K562 (cell line): ENCODE measurements around the gene SLC25A10. TPM values are rescaled to one million over a fixed set of nuclear protein-coding genes. Genes with fewer than 3 reads are reported as not detected.

Experiments used
- ATAC-seq: fragments of 200-7000 bp; cut with Tn5 transposase; 3 replicates; pipeline ENCODE4 v1.9.1; 2020; ENCODE audit warnings: moderate library complexity
- BruUV-seq: library from RNA; stranded (reverse); fragments of 400-500 nt; replicated peaks from 2 replicates; lab custom pipeline; 2021; lab: Mats Ljungman, UMichigan
- CTCF ChIA-PET: fragments of 300-600 bp; formaldehyde crosslinking; extraction: SDS; loops from one replicate; lab custom pipeline; 2021; ENCODE audit warnings: low intra/inter-chr PET ratio; lab: Yijun Ruan, JAX
- POLR2A ChIA-PET: fragments of 300-600, 350-650 bp; sonication (Branson Sonifier 250); formaldehyde crosslinking; extraction: SDS; loops from one replicate; lab custom pipeline; 2021; ENCODE audit warnings: antibody characterized with exemption, inconsistent platforms; lab: Yijun Ruan, JAX
- DNase-seq, 4 experiments: peaks; one replicate each; pipeline versions ENCODE4 v3.0.0 to v3.0.0-alpha.2; 2011 to 2018; ENCODE audit warnings: low spot score in 3 of 4, mixed read lengths in 3 of 4; ENCODE audit errors: extremely low read depth in 1 of 4
- FAIRE-seq: peaks from 2 replicates; lab custom pipeline; 2011; peaks lifted over from hg19 to GRCh38; lab: Jason Lieb, UNC
- H2AFZ ChIP-seq: 2 replicates; pipeline ENCODE4 v1.6.0; 2011; ENCODE audit warnings: low read depth, low read length, control low read depth, inconsistent platforms
- H3K27ac ChIP-seq: fragments of 200-600 bp; 3 replicates; pipeline ENCODE4 v1.8.0; 2011; ENCODE audit warnings: low read depth, mild to moderate bottlenecking, control low read depth, inconsistent platforms, low read length, moderate library complexity, mixed read lengths; ENCODE audit errors: extremely low read depth
- H3K27me3 ChIP-seq, 2 experiments: fragments of 300-600 bp in 1 of 2; 2 replicates in 1 of 2; 3 replicates in 1 of 2; pipeline versions ENCODE4 v1.6.0 to v1.8.0; 2011; ENCODE audit warnings: inconsistent platforms in 2 of 2, low read length in 2 of 2, mild to moderate bottlenecking in 1 of 2, mixed read lengths in 1 of 2, moderate library complexity in 1 of 2; ENCODE audit not compliant: control insufficient read depth in 2 of 2, insufficient read depth in 2 of 2
- H3K36me3 ChIP-seq: fragments of 300-600 bp; 3 replicates; pipeline ENCODE4 v1.8.0; 2011; ENCODE audit warnings: mild to moderate bottlenecking, low read length, inconsistent platforms; ENCODE audit not compliant: control insufficient read depth, insufficient read depth
- H3K4me1 ChIP-seq, 2 experiments: fragments of 200-600 bp in 1 of 2; replicated peaks in 1 of 2; 2 replicates in 1 of 2; 3 replicates in 1 of 2; pipeline versions ENCODE4 v1.5.1 to v1.8.0; 2011; ENCODE audit warnings: inconsistent platforms in 2 of 2, low read length in 2 of 2, mild to moderate bottlenecking in 1 of 2, mixed read lengths in 1 of 2, moderate library complexity in 1 of 2; ENCODE audit not compliant: control insufficient read depth in 2 of 2, insufficient read depth in 2 of 2
- H3K4me2 ChIP-seq: 2 replicates; pipeline ENCODE4 v1.6.1; 2011; ENCODE audit warnings: low read length, control low read depth, inconsistent platforms, mixed read lengths; ENCODE audit not compliant: insufficient read depth
- H3K4me3 ChIP-seq: fragments of 200-600 bp; sonication (generic), shearing (Covaris generic); 2 replicates; pipeline ENCODE4 v1.5.1; 2016; ENCODE audit warnings: control low read depth, inconsistent platforms
- H3K79me2 ChIP-seq: fragments of 200-600 bp; 3 replicates; pipeline ENCODE4 v1.8.0; 2011; ENCODE audit warnings: low read length, inconsistent platforms; ENCODE audit not compliant: control insufficient read depth, insufficient read depth
- H3K9ac ChIP-seq, 2 experiments: 2 replicates each; pipeline versions ENCODE4 v1.6.0 to v1.6.1; 2011; ENCODE audit warnings: low read depth in 2 of 2, low read length in 2 of 2, control low read depth in 1 of 2, inconsistent platforms in 1 of 2, mild to moderate bottlenecking in 1 of 2, mixed read lengths in 1 of 2; ENCODE audit not compliant: insufficient read depth in 1 of 2
- H3K9me1 ChIP-seq: one replicate; pipeline ENCODE4 v1.6.0; 2011; ENCODE audit warnings: inconsistent platforms, mild to moderate bottlenecking, low read length, moderate library complexity; ENCODE audit not compliant: control insufficient read depth, insufficient read depth
- H3K9me3 ChIP-seq: replicated peaks from 2 replicates; pipeline ENCODE4 v1.5.1; 2011; ENCODE audit warnings: low read depth, low read length, inconsistent platforms; ENCODE audit not compliant: control insufficient read depth, insufficient read depth
- H4K20me1 ChIP-seq: replicated peaks from 2 replicates; pipeline ENCODE4 v1.6.1; 2011; ENCODE audit warnings: low read length, inconsistent platforms, mixed read lengths; ENCODE audit not compliant: control insufficient read depth, insufficient read depth
- C11orf30 ChIP-seq: fragments of 450-650 bp; IDR thresholded peaks from 2 replicates; pipeline ENCODE4 v1.6.1; 2016; ENCODE audit warnings: low read depth, mild to moderate bottlenecking
- HNRNPL ChIP-seq: fragments of 200-400 bp; formaldehyde crosslinking; IDR thresholded peaks from 2 replicates; pipeline ENCODE4 v1.6.1; 2017; ENCODE audit warnings: low read depth, mild to moderate bottlenecking, low read length
- MAFK ChIP-seq: IDR thresholded peaks from 2 replicates; pipeline ENCODE4 v1.6.1; 2011; ENCODE audit warnings: low read length, improper control_type of control experiment
- MXI1 ChIP-seq: IDR thresholded peaks from 2 replicates; pipeline ENCODE4 v1.6.1; 2011; ENCODE audit warnings: low read depth, mild to moderate bottlenecking, improper control_type of control experiment, low read length
- POLR2G ChIP-seq: fragments of 200-400 bp; formaldehyde crosslinking; IDR thresholded peaks from 2 replicates; pipeline ENCODE4 v1.6.1; 2017; ENCODE audit warnings: low read depth, mild to moderate bottlenecking, antibody characterized with exemption, low read length, moderate library complexity
- SOX6 ChIP-seq: fragments of 450-650 bp; IDR thresholded peaks from 2 replicates; pipeline ENCODE4 v1.6.1; 2014; ENCODE audit warnings: mild to moderate bottlenecking
- ZNF12 ChIP-seq: sonication (generic); formaldehyde crosslinking; IDR thresholded peaks from 2 replicates; pipeline ENCODE4 v1.4.0; 2020; ENCODE audit warnings: mild to moderate bottlenecking, missing genetic modification reagents
- ZNF217 ChIP-seq: sonication (generic); formaldehyde crosslinking; IDR thresholded peaks from 2 replicates; pipeline ENCODE4 v1.8.0; 2022; ENCODE audit warnings: mild to moderate bottlenecking, missing genetic modification reagents
- ZNF395 ChIP-seq: fragments of 200-800 bp; sonication (Bioruptor generic); IDR thresholded peaks from 2 replicates; pipeline ENCODE4 v1.6.1; 2017; ENCODE audit warnings: missing genetic modification characterization, missing compliant biosample characterization
- ZNF668 ChIP-seq: fragments of 250-450 bp; sonication (Bioruptor Pico); IDR thresholded peaks from 2 replicates; pipeline ENCODE4 v1.8.0; 2022; ENCODE audit warnings: mild to moderate bottlenecking, inconsistent platforms
- WGBS: fragments of 100-300 bp; shearing (Covaris generic); methylation state at CpG from one replicate; pipeline ENCODE4 v1.1.6; 2016; ENCODE audit warnings: low coverage, mixed read lengths; ENCODE audit not compliant: insufficient coverage; ENCODE audit errors: missing lambda C conversion rate; 5-methylcytosine and 5-hydroxymethylcytosine counted together
- in situ Hi-C: fragments of 300-500 bp; cut with MboI; formaldehyde crosslinking; loops from 4 replicates; pipeline ENCODE4 v1.15.0; 2018; ENCODE audit warnings: inconsistent platforms, mixed read lengths
- intact Hi-C: fragments of 100-400 bp; cut with micrococcal nuclease; formaldehyde crosslinking; loops from 2 replicates; pipeline ENCODE4 v1.14.2; 2022
- polyA plus RNA-seq, 8 experiments: library from polyadenylated mRNA; depleted of rRNA in 4 of 8; stranded (reverse) in 5 of 8; unstranded in 3 of 8; fragments of >200 nt; fragmentation: Nextera tagmentation in 2 of 8; fragmentation: Illumina TruSeq in 1 of 8; extraction: Ambion mirVana in 2 of 8; extraction: Trizol in 1 of 8; gene quantifications; 2 replicates each; pipeline versions ENCODE4 v1.2.1 to v1.2.3, GENCODE V29; 2011 to 2014; ENCODE audit warnings: inconsistent platforms in 1 of 8, missing spikeins in 1 of 8
- total RNA-seq, 7 experiments: library from RNA; depleted of rRNA in 6 of 7; stranded (reverse); fragments of >200 nt in 6 of 7; fragmentation: Illumina TruSeq in 2 of 7; extraction: Trizol in 2 of 7; gene quantifications; 2 replicates each; pipeline versions ENCODE4 v1.2.1 to v1.2.3, GENCODE V29; 2011 to 2021; ENCODE audit warnings: low replicate concordance in 1 of 7
- TF ChIP-seq, protein P1 (sequence below): sonication (generic); IDR thresholded peaks from 2 replicates; pipeline ENCODE4 v1.6.1; 2016
- TF ChIP-seq, protein P2 (sequence below): sonication (generic); formaldehyde crosslinking; IDR thresholded peaks from 2 replicates; pipeline ENCODE4 v1.9.0; 2022; ENCODE audit warnings: mild to moderate bottlenecking, missing genetic modification reagents

Gene SLC25A10
- total and polyA plus RNA-seq, 9 of the 15 experiments (the other 6 are each of a cell fraction or from before 2014, with no cell fraction given): 0.10 to 85.6 (median 34.3) TPM

- Histone ChIP-seq H3K4me3 (no peak overlapping the region), H3K27ac (no peak overlapping the region), H3K9me1 (no peaks in the 10 kb centered on the region), H3K4me1 (peaks cover 23 to 87% of the 10 kb centered on the region in 2 experiments), H3K27me3 (no peaks in the 10 kb centered on the region), H3K4me2 (no peak overlapping the region), H3K9ac (peak overlapping the region in 1 of 2 experiments; percentile 95; a peak in 2 of 4 replicates), H3K36me3 (peaks cover 59% of the 10 kb centered on the region; the same call in 1 of the 3 replicates), H3K9me3 (no peaks in the 10 kb centered on the region), H4K20me1 (peaks cover 12% of the 10 kb centered on the region), H3K79me2 (peaks cover 35% of the 10 kb centered on the region), H2AFZ (no peak overlapping the region)
- POLR2A ChIA-PET: interaction anchor here (0.6 to 5.2 kb wide), 7 partner anchors 8 to 813 kb away, joined by 3 to 59 read pairs (median 5); partner anchors contain the start of genes MRPL12 and P4HB
- WGBS: 97% methylated on average over 11 of the region's 32 CpGs
- no peak for ATAC-seq
- BruUV-seq: no TSS peak
- no peak for TF ChIP-seq ZNF668 (CRISPR knock-in tag)
- TF ChIP-seq MAFK: no peak
- TF ChIP-seq POLR2G: peak; percentile 18
- TF ChIP-seq ZNF395 (CRISPR knock-in tag): no peak
- TF ChIP-seq, protein P1, sequence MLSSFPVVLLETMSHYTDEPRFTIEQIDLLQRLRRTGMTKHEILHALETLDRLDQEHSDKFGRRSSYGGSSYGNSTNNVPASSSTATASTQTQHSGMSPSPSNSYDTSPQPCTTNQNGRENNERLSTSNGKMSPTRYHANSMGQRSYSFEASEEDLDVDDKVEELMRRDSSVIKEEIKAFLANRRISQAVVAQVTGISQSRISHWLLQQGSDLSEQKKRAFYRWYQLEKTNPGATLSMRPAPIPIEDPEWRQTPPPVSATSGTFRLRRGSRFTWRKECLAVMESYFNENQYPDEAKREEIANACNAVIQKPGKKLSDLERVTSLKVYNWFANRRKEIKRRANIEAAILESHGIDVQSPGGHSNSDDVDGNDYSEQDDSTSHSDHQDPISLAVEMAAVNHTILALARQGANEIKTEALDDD: no peak
- TF ChIP-seq HNRNPL: peak; percentile 14; the same call in 1 of the 2 replicates
- TF ChIP-seq, protein P2, sequence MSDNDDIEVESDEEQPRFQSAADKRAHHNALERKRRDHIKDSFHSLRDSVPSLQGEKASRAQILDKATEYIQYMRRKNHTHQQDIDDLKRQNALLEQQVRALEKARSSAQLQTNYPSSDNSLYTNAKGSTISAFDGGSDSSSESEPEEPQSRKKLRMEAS (CRISPR knock-in tag): peak; percentile 20; the same call in 1 of the 2 replicates
- TF ChIP-seq MXI1: no peak
- no peak for TF ChIP-seq C11orf30
- no peak for TF ChIP-seq ZNF12 (CRISPR knock-in tag)
- TF ChIP-seq SOX6: no peak
- no peak for TF ChIP-seq ZNF217 (CRISPR knock-in tag)
- in situ Hi-C loops (no loop called here), intact Hi-C loops (no loop called here)
- CTCF ChIA-PET: no interaction called here
- DNase-seq: no peak
- no peak for FAIRE-seq
Measured at GRCh38 chr17:81715107-81715871, 3.2 kb downstream of the SLC25A10 start.
